Astrocyte (in vitro differentiated cells and primary cell): Measurements from ENCODE around the gene TENM4. TPM values are rescaled to one million over a fixed set of nuclear protein-coding genes. Genes with fewer than 3 reads are reported as not detected.

Source experiments
- DNase-seq: peaks from one replicate; pipeline ENCODE4 v3.0.0-alpha.2; 2010; ENCODE audit warnings: low read depth
- FAIRE-seq: peaks from 2 replicates; lab custom pipeline; 2011; peaks lifted over from hg19 to GRCh38; lab: Jason Lieb, UNC
- H2AFZ ChIP-seq: 2 replicates; pipeline ENCODE4 v1.6.0; 2012; ENCODE audit warnings: low read depth, low read length, inconsistent platforms
- H3K27ac ChIP-seq: 2 replicates; pipeline ENCODE4 v1.5.1; 2011; ENCODE audit warnings: low read depth, low read length, inconsistent platforms
- H3K27me3 ChIP-seq: 2 replicates; pipeline ENCODE4 v1.6.0; 2011; ENCODE audit warnings: low read length, inconsistent platforms; ENCODE audit not compliant: insufficient read depth
- H3K36me3 ChIP-seq: 2 replicates; pipeline ENCODE4 v1.5.1; 2011; ENCODE audit warnings: low read length, inconsistent platforms; ENCODE audit not compliant: insufficient read depth
- H3K4me1 ChIP-seq: 2 replicates; pipeline ENCODE4 v1.5.1; 2011; ENCODE audit warnings: low read length, inconsistent platforms; ENCODE audit not compliant: insufficient read depth
- H3K4me2 ChIP-seq: 2 replicates; pipeline ENCODE4 v1.6.0; 2012; ENCODE audit warnings: low read length, inconsistent platforms
- H3K4me3 ChIP-seq: 2 replicates; pipeline ENCODE4 v1.5.1; 2011; ENCODE audit warnings: low read depth, mild to moderate bottlenecking, low read length, inconsistent platforms; ENCODE audit not compliant: insufficient read depth
- H3K79me2 ChIP-seq: 2 replicates; pipeline ENCODE4 v1.6.0; 2012; ENCODE audit warnings: mild to moderate bottlenecking, low read length, inconsistent platforms; ENCODE audit not compliant: insufficient read depth
- H3K9ac ChIP-seq: 2 replicates; pipeline ENCODE4 v1.6.0; 2012; ENCODE audit warnings: mild to moderate bottlenecking, low read length, inconsistent platforms
- H3K9me3 ChIP-seq: 2 replicates; pipeline ENCODE4 v1.5.1; 2012; ENCODE audit warnings: low read depth, mild to moderate bottlenecking, low read length, inconsistent platforms; ENCODE audit not compliant: insufficient read depth
- H4K20me1 ChIP-seq: 2 replicates; pipeline ENCODE4 v1.6.0; 2012; ENCODE audit warnings: low read length, inconsistent platforms; ENCODE audit not compliant: insufficient read depth
- H3K27ac Mint-ChIP-seq: one replicate; pipeline ENCODE4 v1.8.0; 2021; ENCODE audit warnings: mild to moderate bottlenecking, mixed read lengths; ENCODE audit not compliant: unreplicated experiment
- H3K27me3 Mint-ChIP-seq: one replicate; pipeline ENCODE4 v1.8.0; 2021; ENCODE audit warnings: low read depth, mixed read lengths; ENCODE audit not compliant: unreplicated experiment
- H3K36me3 Mint-ChIP-seq: one replicate; pipeline ENCODE4 v1.8.0; 2021; ENCODE audit warnings: low read depth, mixed read lengths; ENCODE audit not compliant: unreplicated experiment
- H3K4me1 Mint-ChIP-seq: one replicate; pipeline ENCODE4 v1.8.0; 2021; ENCODE audit warnings: low read depth, mixed read lengths; ENCODE audit not compliant: unreplicated experiment
- H3K4me3 Mint-ChIP-seq: one replicate; pipeline ENCODE4 v1.8.0; 2021; ENCODE audit warnings: mild to moderate bottlenecking, moderate library complexity, mixed read lengths; ENCODE audit not compliant: unreplicated experiment
- H3K9me3 Mint-ChIP-seq: one replicate; pipeline ENCODE4 v1.8.0; 2021; ENCODE audit warnings: mild to moderate bottlenecking, mixed read lengths; ENCODE audit not compliant: unreplicated experiment
- CTCF ChIP-seq: IDR thresholded peaks from 2 replicates; pipeline ENCODE4 v1.5.1; 2011; ENCODE audit warnings: low read depth, mild to moderate bottlenecking, inconsistent platforms, low read length, moderate library complexity; ENCODE audit not compliant: insufficient read depth
- EZH2 ChIP-seq: IDR thresholded peaks from 2 replicates; pipeline ENCODE4 v1.6.1; 2012; ENCODE audit warnings: mild to moderate bottlenecking, low read length, inconsistent platforms; ENCODE audit not compliant: insufficient read depth
- total RNA-seq: library from RNA; stranded (reverse); gene quantifications from 2 replicates; pipeline ENCODE4 v1.2.1, GENCODE V29; 2021

Gene TENM4
- total RNA-seq, 1 donor from 2014 or later: 7.5 TPM

GRCh38 chr11:79328402-79328801, 112.4 kb downstream of the TENM4 start:
- Histone ChIP-seq H3K4me3 (no peak overlapping the region), H3K36me3 (no peaks in the 10 kb centered on the region), H3K9me3 (no peaks in the 10 kb centered on the region), H3K9ac (no peak overlapping the region), H3K4me1 (no peaks in the 10 kb centered on the region), H4K20me1 (peaks cover 20% of the 10 kb centered on the region), H3K4me2 (no peak overlapping the region), H3K79me2 (no peaks in the 10 kb centered on the region), H3K27me3 (no peaks in the 10 kb centered on the region), H3K27ac (no peak overlapping the region), H2AFZ (no peak overlapping the region)
- no peak for DNase-seq
- TF ChIP-seq CTCF (no peak), EZH2 (no peak)
- Mint-ChIP-seq H3K36me3 (no peaks in the 10 kb centered on the region), H3K27ac (no peak overlapping the region), H3K4me1 (no peaks in the 10 kb centered on the region), H3K9me3 (peaks cover 1% of the 10 kb centered on the region), H3K27me3 (peaks cover 12% of the 10 kb centered on the region), H3K4me3 (no peak overlapping the region)
- FAIRE-seq: no peak

- Mint-ChIP-seq H3K27me3 (peaks cover 14% of the 10 kb centered on the region), H3K27ac (no peak overlapping the region)
- FAIRE-seq: no peak
These were observed 115.0 kb downstream of the TENM4 start for GRCh38 chr11:79325851-79326250.

More at GRCh38 chr11:79325851-79326250, 115.0 kb downstream of the TENM4 start:
- no peak for DNase-seq
- Histone ChIP-seq H3K27me3 (no peaks in the 10 kb centered on the region), H3K4me2 (no peak overlapping the region), H3K79me2 (no peaks in the 10 kb centered on the region), H2AFZ (no peak overlapping the region), H3K4me1 (no peaks in the 10 kb centered on the region), H3K4me3 (no peak overlapping the region), H3K27ac (no peak overlapping the region), H3K36me3 (no peaks in the 10 kb centered on the region), H3K9ac (no peak overlapping the region), H3K9me3 (no peaks in the 10 kb centered on the region), H4K20me1 (peaks cover 29% of the 10 kb centered on the region)
- H3K4me1 Mint-ChIP-seq: no peaks in the 10 kb centered on the region
- no peak for TF ChIP-seq EZH2
- no peak for TF ChIP-seq CTCF
- H3K4me3 Mint-ChIP-seq: no peak overlapping the region
- no peaks in the 10 kb centered on the region for H3K36me3 Mint-ChIP-seq
- H3K9me3 Mint-ChIP-seq: peaks cover 1% of the 10 kb centered on the region
